ENCODE measurements around the gene GALT.

DNA sequence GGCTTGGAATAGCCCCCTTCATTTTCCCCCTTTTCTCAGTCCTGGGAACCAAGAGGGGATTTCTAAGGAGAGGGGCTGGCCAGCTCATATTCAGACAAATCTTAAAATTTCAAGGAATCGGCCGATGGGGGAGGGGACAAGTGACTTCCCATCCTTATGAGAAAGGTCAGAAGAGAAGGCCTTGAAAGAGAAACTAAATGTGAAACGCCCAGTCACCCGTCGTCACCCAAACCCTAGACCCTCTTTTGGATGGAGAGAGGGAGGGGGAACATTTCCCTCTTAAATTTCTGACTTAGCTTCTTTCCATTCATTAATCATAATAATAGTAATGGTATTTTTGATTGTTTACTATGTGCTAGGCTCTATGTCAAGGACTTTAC is 45.5 kb downstream of the GALT start:
- TF ChIP-seq, protein P1, sequence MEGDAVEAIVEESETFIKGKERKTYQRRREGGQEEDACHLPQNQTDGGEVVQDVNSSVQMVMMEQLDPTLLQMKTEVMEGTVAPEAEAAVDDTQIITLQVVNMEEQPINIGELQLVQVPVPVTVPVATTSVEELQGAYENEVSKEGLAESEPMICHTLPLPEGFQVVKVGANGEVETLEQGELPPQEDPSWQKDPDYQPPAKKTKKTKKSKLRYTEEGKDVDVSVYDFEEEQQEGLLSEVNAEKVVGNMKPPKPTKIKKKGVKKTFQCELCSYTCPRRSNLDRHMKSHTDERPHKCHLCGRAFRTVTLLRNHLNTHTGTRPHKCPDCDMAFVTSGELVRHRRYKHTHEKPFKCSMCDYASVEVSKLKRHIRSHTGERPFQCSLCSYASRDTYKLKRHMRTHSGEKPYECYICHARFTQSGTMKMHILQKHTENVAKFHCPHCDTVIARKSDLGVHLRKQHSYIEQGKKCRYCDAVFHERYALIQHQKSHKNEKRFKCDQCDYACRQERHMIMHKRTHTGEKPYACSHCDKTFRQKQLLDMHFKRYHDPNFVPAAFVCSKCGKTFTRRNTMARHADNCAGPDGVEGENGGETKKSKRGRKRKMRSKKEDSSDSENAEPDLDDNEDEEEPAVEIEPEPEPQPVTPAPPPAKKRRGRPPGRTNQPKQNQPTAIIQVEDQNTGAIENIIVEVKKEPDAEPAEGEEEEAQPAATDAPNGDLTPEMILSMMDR (IDR thresholded peaks at IDR 0.05; ENCODE audit: low read depth, low read length, missing input control), result no peak
- TF ChIP-seq, protein P2, sequence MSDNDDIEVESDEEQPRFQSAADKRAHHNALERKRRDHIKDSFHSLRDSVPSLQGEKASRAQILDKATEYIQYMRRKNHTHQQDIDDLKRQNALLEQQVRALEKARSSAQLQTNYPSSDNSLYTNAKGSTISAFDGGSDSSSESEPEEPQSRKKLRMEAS (IDR thresholded peaks at IDR 0.05), result no peak
- TF ChIP-seq JUND (IDR thresholded peaks at IDR 0.05), result no peak
- no peak for TF ChIP-seq TAF1 (conservative IDR thresholded peaks at IDR 0.05)
- TF ChIP-seq HNF4A (conservative IDR thresholded peaks at IDR 0.05), result no peak
- no peak for TF ChIP-seq SP1 (IDR thresholded peaks at IDR 0.05)
- TF ChIP-seq GABPA (IDR thresholded peaks at IDR 0.05 in 1 of 2, conservative IDR thresholded peaks at IDR 0.05 in 1 of 2), result no peak
- no peak for TF ChIP-seq RAD21 (IDR thresholded peaks at IDR 0.05)
- TF ChIP-seq, protein P3, sequence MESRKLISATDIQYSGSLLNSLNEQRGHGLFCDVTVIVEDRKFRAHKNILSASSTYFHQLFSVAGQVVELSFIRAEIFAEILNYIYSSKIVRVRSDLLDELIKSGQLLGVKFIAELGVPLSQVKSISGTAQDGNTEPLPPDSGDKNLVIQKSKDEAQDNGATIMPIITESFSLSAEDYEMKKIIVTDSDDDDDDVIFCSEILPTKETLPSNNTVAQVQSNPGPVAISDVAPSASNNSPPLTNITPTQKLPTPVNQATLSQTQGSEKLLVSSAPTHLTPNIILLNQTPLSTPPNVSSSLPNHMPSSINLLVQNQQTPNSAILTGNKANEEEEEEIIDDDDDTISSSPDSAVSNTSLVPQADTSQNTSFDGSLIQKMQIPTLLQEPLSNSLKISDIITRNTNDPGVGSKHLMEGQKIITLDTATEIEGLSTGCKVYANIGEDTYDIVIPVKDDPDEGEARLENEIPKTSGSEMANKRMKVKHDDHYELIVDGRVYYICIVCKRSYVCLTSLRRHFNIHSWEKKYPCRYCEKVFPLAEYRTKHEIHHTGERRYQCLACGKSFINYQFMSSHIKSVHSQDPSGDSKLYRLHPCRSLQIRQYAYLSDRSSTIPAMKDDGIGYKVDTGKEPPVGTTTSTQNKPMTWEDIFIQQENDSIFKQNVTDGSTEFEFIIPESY (IDR thresholded peaks at IDR 0.05), result no peak

Measured in liver (tissue), 3 donors.